Duodenal mucosa (tissue), 2 donors: Measurements from ENCODE around the gene TESMIN.

ENCODE experiments used
- H3K27ac ChIP-seq: one replicate; pipeline ENCODE4 v1.7.0; 2013; ENCODE audit warnings: low read depth, low read length
- H3K27me3 ChIP-seq, 2 donors: one replicate each; pipeline ENCODE4 v1.7.0; 2013; ENCODE audit warnings: low read length in 2 of 2, control low read depth in 1 of 2; ENCODE audit not compliant: insufficient read depth in 2 of 2, control insufficient read depth in 1 of 2
- H3K36me3 ChIP-seq, 2 donors: one replicate each; pipeline ENCODE4 v1.7.0; 2013; ENCODE audit warnings: low read length in 2 of 2, control low read depth in 1 of 2; ENCODE audit not compliant: insufficient read depth in 2 of 2, control insufficient read depth in 1 of 2
- H3K4me1 ChIP-seq, 2 donors: one replicate each; pipeline ENCODE4 v1.7.0; 2013; ENCODE audit warnings: low read length in 2 of 2, control low read depth in 1 of 2; ENCODE audit not compliant: insufficient read depth in 2 of 2, control insufficient read depth in 1 of 2
- H3K4me3 ChIP-seq, 2 donors: one replicate each; pipeline ENCODE4 v1.7.0; 2013; ENCODE audit warnings: low read length in 2 of 2, low read depth in 1 of 2
- H3K9ac ChIP-seq, 2 donors: one replicate each; pipeline ENCODE4 v1.7.0; 2013; ENCODE audit warnings: low read length in 2 of 2, low read depth in 1 of 2
- H3K9me3 ChIP-seq, 2 donors: one replicate each; pipeline ENCODE4 v1.7.0; 2013; ENCODE audit warnings: low read length in 2 of 2, control low read depth in 1 of 2; ENCODE audit not compliant: control insufficient read depth in 1 of 2

The TESMIN gene

GRCh38 chr11:68664906-68665305 lies 86.4 kb downstream of the TESMIN start:
- Histone ChIP-seq H3K27ac (no peak overlapping the region), H3K27me3 (peaks cover 0 to 15% of the 10 kb centered on the region in 2 donors), H3K4me1 (no peaks in the 10 kb centered on the region), H3K9ac (no peak overlapping the region), H3K36me3 (no peaks in the 10 kb centered on the region), H3K4me3 (no peak overlapping the region), H3K9me3 (no peaks in the 10 kb centered on the region)

GRCh38 chr11:68664141-68664540 lies 87.2 kb downstream of the TESMIN start:
- Histone ChIP-seq H3K36me3 (no peaks in the 10 kb centered on the region), H3K4me3 (no peak overlapping the region), H3K27ac (no peak overlapping the region), H3K4me1 (no peaks in the 10 kb centered on the region), H3K27me3 (peaks cover 0 to 15% of the 10 kb centered on the region in 2 donors), H3K9me3 (no peaks in the 10 kb centered on the region), H3K9ac (no peak overlapping the region)

- Histone ChIP-seq H3K9me3 (no peaks in the 10 kb centered on the region), H3K4me1 (no peaks in the 10 kb centered on the region), H3K36me3 (no peaks in the 10 kb centered on the region), H3K9ac (no peak overlapping the region), H3K27me3 (peaks cover 0 to 15% of the 10 kb centered on the region in 2 donors), H3K4me3 (no peak overlapping the region), H3K27ac (no peak overlapping the region)
These were observed 87.8 kb downstream of the TESMIN start for GRCh38 chr11:68663482-68664010.

- no peak overlapping the region for H3K9ac ChIP-seq
- no peaks in the 10 kb centered on the region for H3K9me3 ChIP-seq
- H3K36me3 ChIP-seq = no peaks in the 10 kb centered on the region
- H3K27me3 ChIP-seq = peaks cover 0 to 15% of the 10 kb centered on the region in 2 donors
- no peak overlapping the region for H3K27ac ChIP-seq
- H3K4me3 ChIP-seq = no peak overlapping the region
- H3K4me1 ChIP-seq = no peaks in the 10 kb centered on the region
These were observed 89.4 kb downstream of the TESMIN start for GRCh38 chr11:68661697-68662603.

- no peak overlapping the region for H3K27ac ChIP-seq
- no peak overlapping the region for H3K9ac ChIP-seq
- no peaks in the 10 kb centered on the region for H3K9me3 ChIP-seq
- H3K36me3 ChIP-seq = no peaks in the 10 kb centered on the region
- H3K4me3 ChIP-seq = no peak overlapping the region
- H3K27me3 ChIP-seq = peaks cover 0 to 15% of the 10 kb centered on the region in 2 donors
- no peaks in the 10 kb centered on the region for H3K4me1 ChIP-seq
These were observed 90.3 kb downstream of the TESMIN start for GRCh38 chr11:68661014-68661413.

GRCh38 chr11:68660066-68660810 lies 91.1 kb downstream of the TESMIN start:
- H3K36me3 ChIP-seq = no peaks in the 10 kb centered on the region
- no peak overlapping the region for H3K4me3 ChIP-seq
- H3K4me1 ChIP-seq = no peaks in the 10 kb centered on the region
- peaks cover 0 to 18% of the 10 kb centered on the region in 2 donors for H3K27me3 ChIP-seq
- no peaks in the 10 kb centered on the region for H3K9me3 ChIP-seq
- H3K27ac ChIP-seq = no peak overlapping the region
- H3K9ac ChIP-seq = no peak overlapping the region

GRCh38 chr11:68659158-68659921 lies 92.0 kb downstream of the TESMIN start:
- no peaks in the 10 kb centered on the region for H3K4me1 ChIP-seq
- no peak overlapping the region for H3K27ac ChIP-seq
- H3K4me3 ChIP-seq = no peak overlapping the region
- H3K9me3 ChIP-seq = no peaks in the 10 kb centered on the region
- peaks cover 0 to 11% of the 10 kb centered on the region in 2 donors for H3K27me3 ChIP-seq
- no peaks in the 10 kb centered on the region for H3K36me3 ChIP-seq
- no peak overlapping the region for H3K9ac ChIP-seq

- no peak overlapping the region for H3K4me3 ChIP-seq
- H3K9ac ChIP-seq = no peak overlapping the region
- H3K36me3 ChIP-seq = no peaks in the 10 kb centered on the region
- H3K4me1 ChIP-seq = no peaks in the 10 kb centered on the region
- no peaks in the 10 kb centered on the region for H3K9me3 ChIP-seq
- peaks cover 0 to 13% of the 10 kb centered on the region in 2 donors for H3K27me3 ChIP-seq
- H3K27ac ChIP-seq = no peak overlapping the region
These were observed 92.7 kb downstream of the TESMIN start for GRCh38 chr11:68658661-68659060.

GRCh38 chr11:68658097-68658496 lies 93.2 kb downstream of the TESMIN start:
- H3K27me3 ChIP-seq = peaks cover 0 to 9% of the 10 kb centered on the region in 2 donors
- no peak overlapping the region for H3K9ac ChIP-seq
- no peaks in the 10 kb centered on the region for H3K4me1 ChIP-seq
- H3K27ac ChIP-seq = no peak overlapping the region
- H3K4me3 ChIP-seq = no peak overlapping the region
- no peaks in the 10 kb centered on the region for H3K36me3 ChIP-seq
- H3K9me3 ChIP-seq = no peaks in the 10 kb centered on the region
